ENCODE measurements around the gene NRXN3.

Gene NRXN3

DNA sequence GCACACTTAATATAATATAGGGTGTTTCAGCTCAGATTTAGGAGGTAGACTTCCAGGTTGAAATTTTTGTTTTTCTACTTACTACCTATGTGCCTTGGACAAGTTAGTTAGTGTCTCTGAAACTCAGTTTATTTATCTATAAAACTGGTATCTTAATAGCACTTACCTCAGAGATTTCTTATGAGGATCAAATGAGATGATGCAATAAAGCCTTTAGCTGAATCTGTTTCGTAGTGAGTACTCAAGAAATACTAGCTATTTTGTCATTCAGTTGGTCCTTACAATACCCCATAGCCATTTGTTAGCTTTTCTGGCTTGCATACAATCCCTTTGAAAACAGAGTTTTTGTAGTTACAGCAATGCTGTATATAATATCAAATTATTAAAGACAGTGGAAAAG is 497.0 kb downstream of the NRXN3 start:
- Histone ChIP-seq H2AFZ (ENCODE audit: low read length, unreplicated experiment) (no peak overlapping the region), H3K27me3 (ENCODE audit: insufficient read depth, low read length) (no peaks in the 10 kb centered on the region), H3K36me3 (ENCODE audit: insufficient read depth, low read length) (no peaks in the 10 kb centered on the region), H3K27ac (ENCODE audit: low read depth, low read length) (no peak overlapping the region), H3K4me3 (ENCODE audit: low read depth, low read length) (no peak overlapping the region), H3K79me2 (ENCODE audit: control insufficient read depth, insufficient read depth, low read length, unreplicated experiment) (no peaks in the 10 kb centered on the region), H3K4me1 (ENCODE audit: control insufficient read depth, insufficient read depth, low read length, unreplicated experiment) (no peaks in the 10 kb centered on the region)

DNA sequence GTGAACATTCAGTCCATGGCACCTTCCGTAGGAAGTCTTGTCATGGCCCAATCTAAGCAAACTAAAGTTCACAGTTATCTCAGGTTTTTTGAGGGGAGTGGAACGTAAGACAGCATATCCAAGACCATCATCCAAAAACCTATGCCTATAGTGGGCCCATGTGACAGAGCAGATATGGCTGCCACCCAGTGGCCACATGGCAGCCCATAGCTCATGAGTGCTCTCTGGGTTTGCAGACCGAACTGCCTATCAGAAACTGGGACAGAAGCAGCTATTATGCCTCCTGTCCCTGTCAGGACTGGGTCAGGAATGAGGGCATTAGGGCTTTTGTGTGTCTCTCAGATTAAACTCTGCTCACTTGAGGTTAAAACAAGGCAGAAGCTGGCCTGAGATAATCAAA is 503.7 kb downstream of the NRXN3 start:
- Histone ChIP-seq H3K4me1 (ENCODE audit: control insufficient read depth, insufficient read depth, low read length, unreplicated experiment) (no peaks in the 10 kb centered on the region), H2AFZ (ENCODE audit: low read length, unreplicated experiment) (no peak overlapping the region), H3K27ac (ENCODE audit: low read depth, low read length) (no peak overlapping the region), H3K27me3 (ENCODE audit: insufficient read depth, low read length) (no peaks in the 10 kb centered on the region), H3K79me2 (ENCODE audit: control insufficient read depth, insufficient read depth, low read length, unreplicated experiment) (no peaks in the 10 kb centered on the region), H3K4me3 (ENCODE audit: low read depth, low read length) (no peak overlapping the region), H3K36me3 (ENCODE audit: insufficient read depth, low read length) (no peaks in the 10 kb centered on the region)

DNA sequence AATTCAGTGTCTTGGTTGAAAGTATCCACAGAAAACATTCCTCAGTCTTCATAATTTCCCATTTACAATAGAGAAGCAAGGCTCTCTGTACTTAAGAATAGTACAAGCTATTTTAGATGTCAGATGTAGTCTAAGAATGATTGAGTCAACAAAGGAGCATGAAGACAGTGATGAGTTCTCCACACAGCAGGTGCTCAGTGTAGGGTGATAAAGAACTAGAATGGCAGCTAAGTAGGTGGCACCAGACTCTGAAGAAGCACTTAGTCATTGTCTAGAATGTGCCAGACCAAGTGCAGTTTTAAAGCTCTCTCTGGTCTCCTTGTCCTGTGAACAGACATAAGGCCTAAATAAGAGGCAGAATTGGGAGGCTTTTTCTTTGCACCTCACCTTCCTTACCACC is 504.6 kb downstream of the NRXN3 start:
- no peak overlapping the region for H2AFZ ChIP-seq (ENCODE audit: low read length, unreplicated experiment)

DNA sequence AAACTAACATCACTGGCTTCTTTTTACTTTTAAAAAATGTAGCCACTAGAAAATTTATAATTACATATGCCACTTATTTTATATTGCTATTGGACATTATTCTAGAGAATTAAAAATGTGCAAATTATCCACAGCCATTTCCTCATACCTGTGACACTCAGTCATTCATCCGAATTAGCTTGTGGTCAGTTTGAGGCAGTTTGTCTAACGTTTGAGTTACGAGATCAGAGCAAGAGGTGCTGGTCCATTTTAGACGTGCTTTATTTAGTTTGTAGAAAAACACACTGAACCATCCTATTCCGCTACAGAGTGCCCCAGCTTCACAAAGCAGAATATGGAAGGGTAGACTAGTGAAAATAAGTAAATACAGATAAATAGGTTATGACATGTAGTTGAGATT is 513.0 kb downstream of the NRXN3 start:
- Histone ChIP-seq H3K4me1 (ENCODE audit: control insufficient read depth, insufficient read depth, low read length, unreplicated experiment) (no peaks in the 10 kb centered on the region), H3K4me3 (ENCODE audit: low read depth, low read length) (no peak overlapping the region), H3K27ac (ENCODE audit: low read depth, low read length) (no peak overlapping the region), H3K27me3 (ENCODE audit: insufficient read depth, low read length) (no peaks in the 10 kb centered on the region), H3K36me3 (ENCODE audit: insufficient read depth, low read length) (no peaks in the 10 kb centered on the region), H2AFZ (ENCODE audit: low read length, unreplicated experiment) (no peak overlapping the region), H3K79me2 (ENCODE audit: control insufficient read depth, insufficient read depth, low read length, unreplicated experiment) (no peaks in the 10 kb centered on the region)

More for the DNA sequence above, 504.6 kb downstream of the NRXN3 start:
- no peaks in the 10 kb centered on the region for H3K79me2 ChIP-seq (ENCODE audit: control insufficient read depth, insufficient read depth, low read length, unreplicated experiment)
- H3K4me1 ChIP-seq (ENCODE audit: control insufficient read depth, insufficient read depth, low read length, unreplicated experiment), result no peaks in the 10 kb centered on the region
- no peak overlapping the region for H3K4me3 ChIP-seq (ENCODE audit: low read depth, low read length)
- H3K27me3 ChIP-seq (ENCODE audit: insufficient read depth, low read length), result no peaks in the 10 kb centered on the region
- H3K27ac ChIP-seq (ENCODE audit: low read depth, low read length), result no peak overlapping the region
- H3K36me3 ChIP-seq (ENCODE audit: insufficient read depth, low read length), result no peaks in the 10 kb centered on the region

DNA sequence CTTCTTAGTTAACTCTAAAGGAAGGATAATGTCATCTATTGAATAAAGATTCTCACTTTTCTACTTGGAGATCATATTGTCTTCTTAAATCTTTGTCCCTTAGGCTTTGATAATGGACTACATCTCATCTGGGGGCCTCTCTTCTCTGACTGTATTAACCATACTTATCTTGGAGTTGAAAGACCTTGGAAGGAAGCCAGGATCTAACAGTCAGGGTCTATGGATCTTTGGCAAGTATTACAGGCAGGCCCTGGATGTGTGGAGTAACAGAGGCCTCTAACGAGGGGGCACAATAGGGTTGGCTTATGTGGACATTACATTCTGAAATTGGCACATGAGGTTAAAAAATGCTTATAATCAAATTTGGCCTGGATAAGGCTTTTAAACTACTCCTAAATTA is 513.8 kb downstream of the NRXN3 start:
- H3K79me2 ChIP-seq (ENCODE audit: control insufficient read depth, insufficient read depth, low read length, unreplicated experiment), result no peaks in the 10 kb centered on the region
- H2AFZ ChIP-seq (ENCODE audit: low read length, unreplicated experiment), result no peak overlapping the region
- no peak overlapping the region for H3K4me3 ChIP-seq (ENCODE audit: low read depth, low read length)
- no peaks in the 10 kb centered on the region for H3K36me3 ChIP-seq (ENCODE audit: insufficient read depth, low read length)
- no peak overlapping the region for H3K27ac ChIP-seq (ENCODE audit: low read depth, low read length)
- no peaks in the 10 kb centered on the region for H3K4me1 ChIP-seq (ENCODE audit: control insufficient read depth, insufficient read depth, low read length, unreplicated experiment)
- no peaks in the 10 kb centered on the region for H3K27me3 ChIP-seq (ENCODE audit: insufficient read depth, low read length)

GRCh38 chr14:78688503-78688902 is 518.3 kb downstream of the NRXN3 start:
- Histone ChIP-seq H3K4me3 (ENCODE audit: low read depth, low read length) (no peak overlapping the region), H2AFZ (ENCODE audit: low read length, unreplicated experiment) (no peak overlapping the region), H3K27ac (ENCODE audit: low read depth, low read length) (no peak overlapping the region), H3K27me3 (ENCODE audit: insufficient read depth, low read length) (no peaks in the 10 kb centered on the region), H3K36me3 (ENCODE audit: insufficient read depth, low read length) (no peaks in the 10 kb centered on the region), H3K79me2 (ENCODE audit: control insufficient read depth, insufficient read depth, low read length, unreplicated experiment) (no peaks in the 10 kb centered on the region), H3K4me1 (ENCODE audit: control insufficient read depth, insufficient read depth, low read length, unreplicated experiment) (no peaks in the 10 kb centered on the region)

- Histone ChIP-seq H3K27me3 (ENCODE audit: insufficient read depth, low read length) (no peaks in the 10 kb centered on the region; the same call in 1 of the 2 replicates), H3K4me1 (ENCODE audit: control insufficient read depth, insufficient read depth, low read length, unreplicated experiment) (no peaks in the 10 kb centered on the region), H3K36me3 (ENCODE audit: insufficient read depth, low read length) (no peaks in the 10 kb centered on the region), H2AFZ (ENCODE audit: low read length, unreplicated experiment) (no peak overlapping the region), H3K4me3 (ENCODE audit: low read depth, low read length) (no peak overlapping the region), H3K79me2 (ENCODE audit: control insufficient read depth, insufficient read depth, low read length, unreplicated experiment) (no peaks in the 10 kb centered on the region), H3K27ac (ENCODE audit: low read depth, low read length) (no peak overlapping the region)
Observed at GRCh38 chr14:78690836-78691235, 520.7 kb downstream of the NRXN3 start.

DNA sequence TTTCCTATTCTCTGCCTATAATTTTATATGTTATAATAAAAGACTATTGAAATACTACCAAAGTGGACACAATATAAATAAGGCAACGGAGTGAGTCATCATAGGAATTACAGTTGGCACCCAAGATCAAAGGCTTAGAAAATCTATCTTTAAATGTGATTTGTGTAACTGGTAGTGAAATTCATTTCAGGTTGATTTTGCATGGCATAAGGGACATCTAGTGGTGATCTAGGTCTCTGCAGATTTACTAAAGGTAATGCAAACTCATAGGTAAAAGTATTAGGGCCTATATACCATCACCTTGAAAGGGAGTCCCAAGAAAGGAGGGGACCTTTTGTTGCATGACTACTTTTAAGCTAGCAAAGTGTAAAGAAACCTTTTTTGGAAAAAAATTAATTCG is 527.2 kb downstream of the NRXN3 start:
- no peak overlapping the region for H3K27ac ChIP-seq (ENCODE audit: low read depth, low read length)
- no peak overlapping the region for H3K4me3 ChIP-seq (ENCODE audit: low read depth, low read length)
- peaks cover 4% of the 10 kb centered on the region; the same call in 1 of the 2 replicates for H3K27me3 ChIP-seq (ENCODE audit: insufficient read depth, low read length)
- H2AFZ ChIP-seq (ENCODE audit: low read length, unreplicated experiment), result no peak overlapping the region
- no peaks in the 10 kb centered on the region for H3K4me1 ChIP-seq (ENCODE audit: control insufficient read depth, insufficient read depth, low read length, unreplicated experiment)
- H3K36me3 ChIP-seq (ENCODE audit: insufficient read depth, low read length), result no peaks in the 10 kb centered on the region
- no peaks in the 10 kb centered on the region for H3K79me2 ChIP-seq (ENCODE audit: control insufficient read depth, insufficient read depth, low read length, unreplicated experiment)

DNA sequence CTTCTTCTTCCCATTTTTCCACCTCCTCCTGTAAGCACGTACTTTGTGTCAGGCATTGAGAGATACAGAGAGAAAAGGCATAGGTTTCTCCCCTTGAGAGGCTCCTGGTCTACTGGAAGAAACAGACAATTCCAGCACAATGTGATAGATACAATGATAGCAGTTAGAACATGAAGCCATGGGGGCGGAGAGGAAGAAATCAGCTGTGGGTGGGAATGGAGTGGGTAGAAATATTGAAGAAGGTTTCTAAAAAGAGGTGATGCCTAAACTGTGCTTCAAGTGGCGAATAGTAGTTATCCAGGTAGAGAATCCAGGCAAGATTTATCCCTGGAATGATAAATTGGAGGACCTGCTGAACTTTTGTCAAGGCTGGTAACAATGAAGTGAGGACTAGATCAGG is 528.8 kb downstream of the NRXN3 start:
- Histone ChIP-seq H3K79me2 (ENCODE audit: control insufficient read depth, insufficient read depth, low read length, unreplicated experiment) (no peaks in the 10 kb centered on the region), H3K36me3 (ENCODE audit: insufficient read depth, low read length) (no peaks in the 10 kb centered on the region), H3K27ac (ENCODE audit: low read depth, low read length) (no peak overlapping the region), H3K27me3 (ENCODE audit: insufficient read depth, low read length) (peaks cover 4% of the 10 kb centered on the region; the same call in 1 of the 2 replicates), H3K4me1 (ENCODE audit: control insufficient read depth, insufficient read depth, low read length, unreplicated experiment) (no peaks in the 10 kb centered on the region), H2AFZ (ENCODE audit: low read length, unreplicated experiment) (no peak overlapping the region), H3K4me3 (ENCODE audit: low read depth, low read length) (no peak overlapping the region)

- H2AFZ ChIP-seq (ENCODE audit: low read length, unreplicated experiment), result no peak overlapping the region
- no peak overlapping the region for H3K4me3 ChIP-seq (ENCODE audit: low read depth, low read length)
- H3K27me3 ChIP-seq (ENCODE audit: insufficient read depth, low read length), result peaks cover 4% of the 10 kb centered on the region; the same call in 1 of the 2 replicates
- H3K79me2 ChIP-seq (ENCODE audit: control insufficient read depth, insufficient read depth, low read length, unreplicated experiment), result no peaks in the 10 kb centered on the region
- no peak overlapping the region for H3K27ac ChIP-seq (ENCODE audit: low read depth, low read length)
- no peaks in the 10 kb centered on the region for H3K4me1 ChIP-seq (ENCODE audit: control insufficient read depth, insufficient read depth, low read length, unreplicated experiment)
- H3K36me3 ChIP-seq (ENCODE audit: insufficient read depth, low read length), result no peaks in the 10 kb centered on the region
Observed at GRCh38 chr14:78700236-78700635, 530.1 kb downstream of the NRXN3 start.

GRCh38 chr14:78701246-78701645 is 531.1 kb downstream of the NRXN3 start:
- Histone ChIP-seq H3K4me3 (ENCODE audit: low read depth, low read length) (no peak overlapping the region), H2AFZ (ENCODE audit: low read length, unreplicated experiment) (no peak overlapping the region), H3K27ac (ENCODE audit: low read depth, low read length) (no peak overlapping the region), H3K36me3 (ENCODE audit: insufficient read depth, low read length) (no peaks in the 10 kb centered on the region), H3K4me1 (ENCODE audit: control insufficient read depth, insufficient read depth, low read length, unreplicated experiment) (no peaks in the 10 kb centered on the region), H3K79me2 (ENCODE audit: control insufficient read depth, insufficient read depth, low read length, unreplicated experiment) (no peaks in the 10 kb centered on the region), H3K27me3 (ENCODE audit: insufficient read depth, low read length) (peaks cover 4% of the 10 kb centered on the region; the same call in 1 of the 2 replicates)

Data from ACC112 (cell line).